Fibroblast of pulmonary artery (primary cell): Measurements from ENCODE around the gene C9orf72.

Experiments
- DNase-seq: peaks from one replicate; pipeline ENCODE4 v3.0.0-alpha.2; 2010; ENCODE audit warnings: low read depth
- H3K4me3 ChIP-seq: replicated peaks from 2 replicates; pipeline ENCODE4 v1.5.1; 2011; ENCODE audit warnings: low read depth, mild to moderate bottlenecking, control low read depth, low read length, moderate library complexity
- CTCF ChIP-seq: IDR thresholded peaks from 2 replicates; pipeline ENCODE4 v1.5.1; 2011; ENCODE audit warnings: mild to moderate bottlenecking, control low read depth, low read length, inconsistent platforms; ENCODE audit errors: missing control alignments

Gene C9orf72

DNA sequence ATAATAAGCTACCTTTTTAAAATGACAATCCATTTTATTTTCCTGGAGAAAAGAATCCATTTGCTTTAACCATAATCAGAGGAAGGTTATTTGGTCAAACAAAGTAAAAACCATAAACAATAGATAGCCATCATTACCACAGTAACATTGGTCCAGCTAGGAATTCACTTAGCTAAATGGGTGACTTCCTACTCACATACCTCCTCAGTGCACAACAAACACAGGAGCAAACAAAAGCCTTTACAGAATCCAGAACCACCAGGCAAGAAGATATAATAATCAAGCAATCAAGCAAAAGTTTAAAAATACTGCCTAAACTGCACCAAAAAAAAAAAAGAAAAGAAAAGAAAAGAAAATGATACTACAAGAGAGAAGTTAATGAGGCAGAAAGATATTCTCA lies 50.1 kb downstream of the C9orf72 start:
- TF ChIP-seq CTCF = no peak
- no peak for DNase-seq

GRCh38 chr9:27520986-27521385 lies 52.3 kb downstream of the C9orf72 start:
- no peak for DNase-seq
- TF ChIP-seq CTCF = no peak
- H3K4me3 ChIP-seq = no peak overlapping the region

More for the DNA sequence above, 50.1 kb downstream of the C9orf72 start:
- no peak overlapping the region for H3K4me3 ChIP-seq

- no peak for TF ChIP-seq CTCF
- no peak for DNase-seq
These were observed 53.5 kb downstream of the C9orf72 start for GRCh38 chr9:27519466-27520465.

DNA sequence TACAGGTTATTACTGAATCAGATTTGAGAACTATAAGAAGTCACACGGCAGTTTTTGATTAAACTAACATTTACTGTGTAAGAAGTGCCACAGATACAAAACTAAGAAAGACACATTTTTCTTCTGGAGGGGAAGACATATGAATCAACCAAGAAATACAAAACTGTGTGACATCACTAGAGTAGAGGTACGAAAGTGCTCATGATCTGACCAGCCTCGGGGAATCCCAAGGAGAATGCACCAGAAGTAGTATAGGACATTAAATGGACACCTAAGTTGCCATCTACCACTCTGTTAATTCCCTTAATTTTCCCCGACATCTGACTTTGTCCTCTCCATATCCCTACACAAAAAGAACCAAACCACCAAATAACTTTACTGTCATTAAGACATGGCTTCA lies 54.5 kb downstream of the C9orf72 start:
- DNase-seq = no peak
- no peak overlapping the region for H3K4me3 ChIP-seq
- TF ChIP-seq CTCF = no peak

More at GRCh38 chr9:27519466-27520465, 53.5 kb downstream of the C9orf72 start:
- H3K4me3 ChIP-seq = no peak overlapping the region

DNA sequence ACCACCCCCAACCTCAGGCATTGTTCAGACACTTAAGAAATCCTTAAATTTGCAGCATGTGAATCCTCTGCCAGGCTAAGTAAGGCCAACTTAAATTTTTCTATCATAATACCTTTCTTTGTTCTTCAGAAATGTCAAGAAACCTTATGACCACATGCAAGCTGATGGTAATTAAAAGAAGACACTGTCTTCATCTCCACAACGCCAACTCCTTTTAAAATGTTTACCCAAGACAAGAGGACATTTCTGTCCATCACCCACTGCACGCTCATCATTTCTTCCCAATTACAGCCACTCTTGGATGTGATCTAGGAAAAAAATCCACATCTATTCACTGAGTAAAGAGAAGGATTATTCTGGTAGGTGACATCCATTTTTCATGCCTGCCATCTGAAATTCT lies 55.3 kb downstream of the C9orf72 start:
- no peak overlapping the region for H3K4me3 ChIP-seq
- DNase-seq = no peak
- no peak for TF ChIP-seq CTCF

- no peak for TF ChIP-seq CTCF
- H3K4me3 ChIP-seq = no peak overlapping the region
- no peak for DNase-seq
These were observed 58.7 kb downstream of the C9orf72 start for GRCh38 chr9:27514551-27514950.

GRCh38 chr9:27511771-27512170 lies 61.5 kb downstream of the C9orf72 start:
- no peak overlapping the region for H3K4me3 ChIP-seq
- no peak for DNase-seq
- no peak for TF ChIP-seq CTCF
